GM23338 (cell line): ENCODE results near the gene F2. TPM values are rescaled to one million over a fixed set of nuclear protein-coding genes. Genes with fewer than 3 reads are reported as not detected.

Experiments used
- microRNA-seq: library from miRNA; unstranded; fragments of <30 nt; microRNA quantifications from one replicate; pipeline ENCODE4, GENCODE V29; 2017
- polyA plus RNA-seq: library from polyadenylated mRNA; unstranded; fragments of >200 nt; fragmentation: Nextera tagmentation; extraction: Ambion mirVana; gene quantifications from 2 replicates; pipeline ENCODE4 v1.2.1, GENCODE V29; 2016
- small RNA-seq: library from RNA; depleted of rRNA; stranded (forward); fragments of <200 nt; gene quantifications from one replicate; pipeline ENCODE3, GENCODE V24; 2014; ENCODE audit warnings: low replicate concordance
- total RNA-seq: library from RNA; depleted of rRNA; stranded (reverse); fragments of >200 nt; shearing (Covaris generic); gene quantifications from 2 replicates; pipeline ENCODE4 v1.2.3, GENCODE V29; 2014; rRNA removed

The F2 gene
- total and polyA plus RNA-seq, 2 experiments from 2014 or later: 0.21 TPM; not detected in 1

Small RNA genes within 50 kb of the gene (microRNA-seq; reads per million reads assigned to microRNA genes)
- not detected for gene MIR5582

Small RNA genes within 50 kb of the gene (small RNA-seq; reads per million reads assigned to genes)
- gene MIR5582 (not detected), gene RF00573 (not detected), gene SNORD67 (2.2 reads per million, percentile 82 among the genes with 10 or more reads in this experiment)

Other genes starting within 250 kb of the F2 start
- 34.8 and 42.2 TPM in 2 replicates for gene AMBRA1, start 125.2 kb upstream of the F2 start, total RNA-seq
- 8.3 and 8.9 TPM in 2 replicates for gene AMBRA1, start 125.2 kb upstream of the F2 start, polyA plus RNA-seq
- 4.9 and 6.5 TPM in 2 replicates for gene HARBI1, start 102.0 kb upstream of the F2 start, total RNA-seq
- gene HARBI1, start 102.0 kb upstream of the F2 start, polyA plus RNA-seq: 4.2 TPM in 2 replicates
- gene ATG13, start 101.7 kb upstream of the F2 start, total RNA-seq: 71.1 and 71.4 TPM in 2 replicates
- 32.3 and 32.9 TPM in 2 replicates for gene ATG13, start 101.7 kb upstream of the F2 start, polyA plus RNA-seq
- gene ARHGAP1, start 18.6 kb upstream of the F2 start, total RNA-seq: 30.4 and 38.1 TPM in 2 replicates
- 23.4 and 23.5 TPM in 2 replicates for gene ARHGAP1, start 18.6 kb upstream of the F2 start, polyA plus RNA-seq
- gene ZNF408, start 18.2 kb upstream of the F2 start, total RNA-seq: 17.2 and 25.6 TPM in 2 replicates
- 6.1 and 7.8 TPM in 2 replicates for gene ZNF408, start 18.2 kb upstream of the F2 start, polyA plus RNA-seq
- 120 and 135 TPM in 2 replicates for gene CKAP5, start 127.1 kb downstream of the F2 start, total RNA-seq
- gene CKAP5, start 127.1 kb downstream of the F2 start, polyA plus RNA-seq: 49.4 and 67.9 TPM in 2 replicates
- 14.5 and 18.4 TPM in 2 replicates for gene LRP4, start 199.3 kb downstream of the F2 start, total RNA-seq
- 6.0 and 6.4 TPM in 2 replicates for gene LRP4, start 199.3 kb downstream of the F2 start, polyA plus RNA-seq
- gene CSTPP1, start 217.5 kb downstream of the F2 start, total RNA-seq: 18.5 and 42.6 TPM in 2 replicates
- gene CSTPP1, start 217.5 kb downstream of the F2 start, polyA plus RNA-seq: 22.2 and 23.5 TPM in 2 replicates